SKM-1 (cell line): ENCODE results near the gene TXLNA.
A peak's percentile ranks its signal among the peaks of the same experiment; 100 is the strongest.

ENCODE experiments used
- DNase-seq: peaks from one replicate; lab custom pipeline; 2025; ENCODE audit not compliant: unreplicated experiment; lab: John Stamatoyannopoulos, UW

Gene TXLNA

GRCh38 chr1:32208469-32208868 is 29.0 kb downstream of the TXLNA start:
- DNase-seq: no peak

DNA sequence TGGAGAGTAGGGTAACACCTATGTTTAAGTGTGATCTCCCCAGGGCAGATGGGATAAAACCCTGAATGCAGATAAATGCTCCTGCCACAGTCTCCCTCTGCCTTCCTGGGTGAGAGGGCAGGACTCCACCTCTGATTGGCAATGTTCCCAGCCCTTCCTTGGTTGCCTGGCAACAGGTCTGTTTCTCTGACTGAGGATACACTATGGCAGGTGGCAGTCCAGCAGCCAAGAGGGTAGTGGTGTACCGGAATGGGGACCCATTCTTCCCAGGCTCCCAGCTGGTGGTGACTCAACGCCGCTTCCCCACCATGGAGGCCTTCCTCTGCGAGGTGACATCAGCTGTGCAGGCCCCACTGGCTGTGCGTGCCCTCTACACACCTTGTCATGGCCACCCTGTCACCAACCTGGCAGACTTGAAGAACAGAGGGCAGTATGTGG is 29.4 kb downstream of the TXLNA start, which contains the start of gene DCDC2B:
Gene DCDC2B, plus strand, starts transcription at position 199 of the 438 bp plus-strand sequence. Its CDS starts 5 bp downstream, at position 204.
- no peak for DNase-seq

DNA sequence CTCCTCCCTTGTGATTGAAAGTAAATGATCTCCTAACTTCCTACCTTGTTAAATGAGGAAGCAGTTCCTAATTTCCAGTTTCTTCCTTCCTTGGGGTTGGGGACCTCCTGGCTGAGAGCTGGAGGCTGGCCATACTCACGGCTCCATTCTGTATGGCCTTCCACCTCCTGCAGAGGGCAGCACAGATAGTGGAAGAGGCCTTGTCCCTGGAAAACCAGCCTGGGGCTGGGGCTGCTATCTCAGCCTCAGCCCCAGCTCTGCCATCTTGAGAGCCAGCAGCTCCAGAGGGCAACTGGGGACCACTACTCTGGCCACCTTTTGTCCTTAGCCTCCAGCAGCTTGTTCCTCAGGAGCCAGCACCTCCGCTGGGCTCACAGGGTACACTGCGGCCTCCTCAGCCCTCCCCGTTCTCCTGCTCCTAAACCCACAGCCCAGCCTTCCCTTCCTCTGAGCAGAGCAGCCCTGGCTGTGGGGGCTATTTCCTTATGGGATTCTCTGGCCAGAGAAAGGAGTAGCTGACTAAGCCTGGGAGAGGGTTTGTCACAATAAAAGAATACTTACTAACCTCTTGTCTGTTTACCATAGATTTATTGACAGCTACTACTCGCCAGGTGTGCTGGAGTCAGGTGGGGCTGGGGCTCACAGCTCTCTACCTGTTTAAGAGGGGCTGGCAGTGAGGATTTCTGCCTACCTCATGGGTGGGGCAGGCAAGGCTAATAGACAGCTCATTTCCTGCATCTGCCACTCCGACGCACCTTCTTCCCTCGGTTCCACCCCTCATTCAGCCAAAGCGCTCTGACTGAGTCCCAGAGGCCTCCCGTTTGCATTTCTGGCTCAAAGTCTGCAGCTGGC is 36.4 kb downstream of the TXLNA start:
- DNase-seq: peak; percentile 68

GRCh38 chr1:32216566-32216965 is 37.1 kb downstream of the TXLNA start:
- no peak for DNase-seq

DNA sequence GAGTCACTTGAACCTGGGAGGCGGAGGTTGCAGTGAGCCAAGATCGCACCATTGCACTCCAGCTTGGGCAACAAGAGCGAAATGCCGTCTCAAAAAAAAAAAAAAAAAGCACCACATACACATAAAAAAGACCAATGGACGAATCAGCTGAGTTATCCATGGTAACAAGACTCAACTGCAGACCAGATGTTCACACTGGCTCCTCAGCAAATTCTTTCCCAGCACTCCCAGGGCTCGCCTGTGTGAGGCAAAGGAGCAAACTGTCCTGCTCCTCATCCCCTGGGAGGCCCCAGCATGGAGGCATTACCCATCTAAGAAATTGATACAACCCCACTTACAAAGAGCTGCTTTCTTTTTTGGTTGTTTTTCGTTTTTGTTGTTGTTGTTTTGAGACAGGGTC is 39.5 kb downstream of the TXLNA start:
- no peak for DNase-seq

GRCh38 chr1:32220746-32221580 is 41.5 kb downstream of the TXLNA start:
- DNase-seq: no peak

GRCh38 chr1:32221581-32221979 is 42.1 kb downstream of the TXLNA start:
- no peak for DNase-seq

DNA sequence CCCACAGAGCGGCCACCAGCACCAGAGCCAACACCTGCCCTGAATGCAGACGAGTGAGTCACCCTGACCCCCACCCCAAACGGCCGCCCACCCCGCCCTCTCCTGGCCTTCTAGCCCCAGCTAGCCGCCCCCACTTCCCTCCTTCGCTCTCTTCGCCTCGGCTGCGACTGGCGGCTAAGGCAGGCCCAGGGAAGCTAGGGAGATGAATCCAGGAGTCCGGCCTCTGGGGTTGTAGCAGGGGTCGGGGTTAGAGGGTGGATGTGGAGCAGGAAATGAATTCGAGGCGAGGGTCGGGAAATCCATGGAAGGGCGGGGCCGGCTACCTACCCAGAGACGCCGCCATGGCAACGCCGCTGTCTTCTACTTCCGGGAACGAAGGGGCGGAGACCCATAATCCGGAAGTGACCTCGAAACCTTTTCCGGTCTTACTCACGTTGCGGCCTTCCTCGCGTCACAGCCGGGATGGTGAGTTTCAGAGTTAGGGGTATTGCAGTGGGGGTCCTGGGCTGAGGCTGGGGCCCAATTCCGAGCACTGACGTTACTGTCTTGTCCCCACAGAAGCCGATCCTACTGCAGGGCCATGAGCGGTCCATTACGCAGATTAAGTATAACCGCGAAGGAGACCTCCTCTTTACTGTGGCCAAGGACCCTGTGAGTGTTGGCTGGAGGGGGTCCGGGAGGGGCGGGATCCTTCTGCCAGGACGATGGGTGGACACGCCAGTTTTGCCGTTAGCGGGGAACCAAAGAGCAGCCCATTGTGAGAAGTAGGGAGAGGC is 42.7 kb downstream of the TXLNA start, which contains the start of the genes EIF3I and TMEM234:
Gene EIF3I, plus strand, starts transcription at position 428 of the 776 bp plus-strand sequence. Its CDS starts 35 bp downstream, at position 463.
Gene TMEM234, minus strand, starts transcription at position 374 of the 776 bp plus-strand sequence. Its CDS starts 31 bp downstream, at position 343.
- peak; percentile 88 for DNase-seq

GRCh38 chr1:32223683-32224082 is 44.2 kb downstream of the TXLNA start:
- DNase-seq: no peak

GRCh38 chr1:32224285-32224684 is 44.8 kb downstream of the TXLNA start:
- no peak for DNase-seq

DNA sequence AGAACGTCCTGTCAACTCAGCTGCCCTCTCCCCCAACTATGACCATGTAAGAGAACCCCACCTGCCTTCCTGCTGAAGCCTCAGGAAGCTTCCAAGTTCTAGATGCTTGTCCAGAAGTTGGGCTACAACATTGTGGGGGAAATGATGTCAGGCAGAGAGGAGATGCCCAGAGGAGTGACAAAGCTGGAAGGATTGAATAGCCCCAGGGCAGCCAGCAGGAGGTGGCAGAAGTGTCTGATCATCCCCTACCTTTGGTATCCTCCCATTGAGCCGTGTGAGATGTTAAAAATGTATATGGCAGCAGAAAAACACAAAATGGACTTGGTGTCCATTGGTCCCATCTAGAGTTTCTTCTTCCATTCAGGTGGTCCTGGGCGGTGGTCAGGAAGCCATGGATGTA is 49.3 kb downstream of the TXLNA start:
- DNase-seq: no peak

GRCh38 chr1:32231843-32232432 is 52.5 kb downstream of the TXLNA start:
- no peak for DNase-seq

- DNase-seq: no peak
Measured at GRCh38 chr1:32232558-32233304, 53.3 kb downstream of the TXLNA start.

- no peak for DNase-seq
Measured at GRCh38 chr1:32234792-32235191, 55.3 kb downstream of the TXLNA start.

DNA sequence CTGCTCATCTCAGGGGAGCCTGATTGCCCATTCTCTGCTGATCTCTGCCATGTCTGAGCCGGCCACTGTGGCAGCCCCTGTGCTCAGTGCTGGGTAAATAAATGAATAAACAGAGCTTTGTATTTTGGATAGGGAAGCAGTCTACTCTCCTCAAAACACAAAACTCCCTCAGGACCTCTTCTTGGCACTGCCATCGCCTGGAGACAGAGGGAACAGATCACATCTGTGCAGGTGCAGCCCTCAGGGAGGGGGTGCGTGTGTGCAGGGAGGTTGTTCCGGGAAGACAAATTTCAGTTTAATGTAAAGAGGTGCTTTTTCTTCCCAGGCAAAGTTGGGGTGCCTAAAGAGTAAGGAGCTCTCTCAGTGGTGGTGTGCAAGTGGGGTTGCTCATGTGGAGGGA is 59.9 kb downstream of the TXLNA start:
- DNase-seq: no peak

DNA sequence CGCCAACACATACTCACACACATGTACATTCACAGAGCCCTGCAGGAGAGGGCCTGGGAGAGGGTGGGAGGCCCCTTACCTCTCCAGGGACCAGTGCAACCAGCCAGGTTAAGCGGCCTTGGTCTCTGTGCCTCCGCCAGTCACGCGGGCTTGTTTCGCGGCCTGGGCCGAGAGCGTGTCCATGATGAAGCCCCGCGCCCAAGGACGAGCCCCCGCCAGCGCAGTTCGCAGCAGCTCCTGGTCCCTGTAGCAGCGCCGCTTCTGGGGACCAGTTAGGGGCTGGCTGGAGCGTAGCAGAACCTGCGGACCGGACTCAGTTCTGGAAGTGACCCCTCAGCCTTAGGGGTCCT is 60.3 kb downstream of the TXLNA start:
- no peak for DNase-seq

DNA sequence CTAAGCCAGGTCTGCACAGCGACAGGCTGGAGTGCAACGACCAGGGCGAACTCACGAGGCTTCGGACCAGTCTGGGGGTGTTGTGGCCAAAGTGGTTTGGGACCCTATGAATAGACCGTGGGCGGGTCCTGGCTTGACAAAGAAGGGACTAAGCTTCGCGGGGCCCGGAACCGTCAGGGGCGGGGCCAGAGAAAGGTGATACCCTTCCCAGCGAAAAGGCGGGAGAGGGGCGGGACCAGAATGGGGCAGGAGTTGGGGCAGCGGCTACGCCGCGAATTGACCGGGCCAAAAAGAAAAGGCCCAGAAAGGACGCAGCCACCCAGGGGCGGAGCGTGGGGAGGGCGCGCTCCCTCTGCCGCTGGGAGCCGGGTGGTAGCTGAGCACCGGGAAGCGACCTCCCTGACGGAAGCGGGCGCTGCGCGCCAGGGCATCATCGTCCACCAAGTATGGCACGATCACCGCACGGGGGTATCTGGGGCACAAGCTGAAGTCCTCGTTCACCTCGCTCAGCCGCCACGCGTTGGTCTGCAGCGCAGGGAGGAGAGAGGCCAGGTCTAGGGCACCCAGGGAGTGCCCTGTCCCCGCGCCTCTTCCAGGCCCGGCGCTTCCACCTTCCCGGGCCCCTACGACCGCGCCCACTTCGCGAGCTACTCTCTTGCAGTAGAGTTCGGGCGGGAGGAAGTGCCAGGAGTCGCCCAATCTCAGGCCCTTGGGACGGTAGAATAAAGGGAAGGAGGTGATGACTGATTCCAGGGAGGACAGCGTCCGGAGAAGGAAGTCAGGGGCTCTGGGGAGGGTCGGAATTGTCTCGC is 60.9 kb downstream of the TXLNA start:
- DNase-seq: no peak

DNA sequence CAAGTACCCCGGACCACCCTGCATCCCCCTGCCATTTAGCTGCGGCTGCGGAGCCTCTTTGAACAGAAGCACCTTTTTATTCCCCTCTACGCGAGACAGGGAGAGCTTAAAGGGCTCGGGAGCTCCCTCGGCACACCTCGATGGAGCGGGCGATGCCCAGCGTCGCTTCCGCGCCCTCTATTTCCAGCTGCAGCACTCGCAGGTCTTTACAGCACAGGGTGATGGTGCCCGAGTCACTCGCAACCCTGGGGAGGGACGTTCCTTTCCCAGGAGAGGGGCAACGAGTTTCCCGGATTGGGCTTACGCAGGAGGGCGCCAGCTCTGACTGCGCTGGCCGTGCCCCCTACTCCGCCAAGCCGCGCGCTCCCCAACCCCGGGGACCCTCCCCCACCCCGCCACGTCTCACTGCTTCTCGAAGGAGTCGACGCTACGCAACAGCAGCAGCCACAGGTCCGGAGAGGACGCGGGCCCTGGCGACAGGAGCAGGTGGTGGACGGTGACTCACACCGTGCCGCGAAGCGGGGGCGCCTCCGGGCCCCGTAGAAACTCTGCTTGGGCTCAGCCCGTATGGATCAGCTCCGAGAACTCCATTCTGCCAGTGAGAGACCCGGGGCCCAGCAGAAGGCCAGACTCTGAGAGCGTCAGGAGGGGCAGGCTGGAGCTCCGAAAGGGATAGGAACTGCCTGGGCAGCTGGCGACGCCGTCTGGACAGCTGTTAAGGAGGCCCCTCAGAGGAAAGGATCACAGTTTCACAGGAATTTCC is 61.7 kb downstream of the TXLNA start:
- DNase-seq: no peak
